WERI-Rb-1 (cell line): ENCODE results near the gene B3GAT1.
"Not testable (repeated sequence)": the region's sequence is repeated elsewhere in the genome, so short reads cannot be mapped to it uniquely, and the experiment has no call there.

ENCODE experiments used
- DNase-seq: peaks from one replicate; pipeline ENCODE4 v3.0.0-alpha.2; 2020
- H3K27ac ChIP-seq: fragments of 250-450 bp; sonication (Bioruptor Pico); 2 replicates; pipeline ENCODE4 v1.5.1; 2020; ENCODE audit warnings: mild to moderate bottlenecking, moderate library complexity
- H3K27me3 ChIP-seq: fragments of 250-450 bp; sonication (Bioruptor Pico); 2 replicates; pipeline ENCODE4 v1.5.1; 2021; ENCODE audit warnings: mild to moderate bottlenecking, low read depth, moderate library complexity; ENCODE audit not compliant: insufficient read depth, severe bottlenecking
- H3K36me3 ChIP-seq: fragments of 250-450 bp; sonication (Bioruptor Pico); 2 replicates; pipeline ENCODE4 v1.5.1; 2020; ENCODE audit warnings: mild to moderate bottlenecking, moderate library complexity
- H3K4me3 ChIP-seq: 2 replicates; pipeline ENCODE4 v1.5.1; 2011; ENCODE audit warnings: low read depth, mild to moderate bottlenecking, control low read depth, low read length
- H3K9me3 ChIP-seq: fragments of 250-450 bp; sonication (Bioruptor Pico); 2 replicates; pipeline ENCODE4 v1.5.1; 2021; ENCODE audit warnings: mild to moderate bottlenecking, moderate library complexity; ENCODE audit not compliant: severe bottlenecking
- TF ChIP-seq, protein P1 (sequence below): IDR thresholded peaks from 2 replicates; pipeline ENCODE4 v1.5.1; 2011; ENCODE audit warnings: low read depth, mild to moderate bottlenecking, control low read depth, inconsistent platforms, low read length

The B3GAT1 gene

DNA sequence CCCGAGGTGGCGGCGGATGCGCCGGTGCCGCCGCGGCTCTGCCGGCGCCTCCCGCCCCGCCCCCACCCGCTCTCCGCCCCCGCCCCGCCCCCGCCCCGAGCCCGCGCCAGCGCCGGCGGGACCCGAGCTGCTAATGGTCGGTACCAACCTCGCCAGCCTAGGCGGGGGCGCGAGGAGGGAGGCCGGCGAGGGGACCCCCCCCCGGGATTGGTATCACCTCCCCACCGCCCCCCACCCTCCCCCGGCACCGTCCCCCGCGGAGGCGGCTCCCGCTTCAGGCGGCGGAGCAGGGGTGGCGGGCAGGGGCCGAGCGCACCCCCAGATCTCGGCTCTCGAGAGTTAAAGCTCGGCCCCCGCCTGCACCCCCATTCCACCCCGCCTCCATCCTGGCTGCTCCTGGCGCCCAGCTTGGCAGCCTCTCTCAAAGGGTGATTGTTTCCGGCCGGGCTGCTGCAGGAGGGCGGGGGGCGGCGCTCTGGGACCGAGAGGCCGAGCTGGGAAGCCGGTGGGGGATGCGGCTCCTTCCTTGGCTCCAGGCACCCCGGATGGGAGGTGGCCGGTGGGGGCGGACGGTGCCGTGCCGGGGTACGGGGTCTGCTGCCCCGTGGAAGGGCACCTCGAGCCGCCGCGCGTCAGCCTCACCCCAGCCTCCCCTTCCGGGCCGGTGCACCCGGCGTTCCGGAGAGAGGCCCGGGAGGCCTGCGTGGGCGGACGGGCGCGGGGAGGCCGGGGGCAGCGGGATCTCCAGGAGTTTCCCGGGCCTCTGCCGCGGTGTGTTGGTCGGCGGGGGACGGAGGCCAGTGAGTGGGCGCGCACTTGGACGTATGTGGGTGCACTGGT lies at the start of gene B3GAT1:
TSS of gene B3GAT1 (minus strand) at position 40 of the 840 bp plus-strand sequence. CDS start 24,583 bp downstream, outside the sequence.
- no peak within 1 kb of the TSS for H3K27ac ChIP-seq
- H3K4me3 ChIP-seq: peak within 1 kb of the TSS; percentile 39
- H3K36me3 ChIP-seq: no peaks in the 10 kb centered on the region
- H3K9me3 ChIP-seq: no peaks in the 10 kb centered on the region
- no peak for DNase-seq
- H3K27me3 ChIP-seq: peaks cover 62% of the 10 kb centered on the region
- TF ChIP-seq, protein P1, sequence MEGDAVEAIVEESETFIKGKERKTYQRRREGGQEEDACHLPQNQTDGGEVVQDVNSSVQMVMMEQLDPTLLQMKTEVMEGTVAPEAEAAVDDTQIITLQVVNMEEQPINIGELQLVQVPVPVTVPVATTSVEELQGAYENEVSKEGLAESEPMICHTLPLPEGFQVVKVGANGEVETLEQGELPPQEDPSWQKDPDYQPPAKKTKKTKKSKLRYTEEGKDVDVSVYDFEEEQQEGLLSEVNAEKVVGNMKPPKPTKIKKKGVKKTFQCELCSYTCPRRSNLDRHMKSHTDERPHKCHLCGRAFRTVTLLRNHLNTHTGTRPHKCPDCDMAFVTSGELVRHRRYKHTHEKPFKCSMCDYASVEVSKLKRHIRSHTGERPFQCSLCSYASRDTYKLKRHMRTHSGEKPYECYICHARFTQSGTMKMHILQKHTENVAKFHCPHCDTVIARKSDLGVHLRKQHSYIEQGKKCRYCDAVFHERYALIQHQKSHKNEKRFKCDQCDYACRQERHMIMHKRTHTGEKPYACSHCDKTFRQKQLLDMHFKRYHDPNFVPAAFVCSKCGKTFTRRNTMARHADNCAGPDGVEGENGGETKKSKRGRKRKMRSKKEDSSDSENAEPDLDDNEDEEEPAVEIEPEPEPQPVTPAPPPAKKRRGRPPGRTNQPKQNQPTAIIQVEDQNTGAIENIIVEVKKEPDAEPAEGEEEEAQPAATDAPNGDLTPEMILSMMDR: no peak

DNA sequence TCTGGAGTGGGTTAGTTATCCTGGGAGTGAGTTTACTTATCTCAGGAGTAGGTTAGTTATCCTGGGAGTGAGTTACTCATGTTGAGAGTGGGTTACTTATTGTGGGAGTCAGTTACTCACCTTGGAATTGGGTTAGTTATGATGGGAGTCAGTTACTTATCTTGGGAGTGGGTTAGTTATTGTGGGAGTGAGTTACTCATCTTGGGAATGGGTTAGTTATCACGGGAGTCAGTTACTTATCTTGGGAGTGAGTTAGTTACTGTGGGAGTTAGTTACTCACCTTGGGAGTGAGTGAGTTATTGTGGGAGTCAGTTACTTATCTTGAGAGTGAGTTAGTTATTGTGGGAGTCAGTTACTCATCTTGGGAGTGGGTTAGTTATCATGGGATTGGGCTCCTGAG lies 49.6 kb upstream of the B3GAT1 start:
- Histone ChIP-seq H3K27ac (no peak overlapping the region), H3K4me3 (no peak overlapping the region), H3K36me3 (no peaks in the 10 kb centered on the region), H3K27me3 (no peaks in the 10 kb centered on the region), H3K9me3 (peaks cover 8% of the 10 kb centered on the region)
- no peak for DNase-seq
- TF ChIP-seq, protein P1: no peak

GRCh38 chr11:134460881-134461280 lies 48.8 kb upstream of the B3GAT1 start:
- TF ChIP-seq, protein P1: no peak
- H3K27ac ChIP-seq: no peak overlapping the region
- H3K4me3 ChIP-seq: no peak overlapping the region
- H3K9me3 ChIP-seq: peaks cover 11% of the 10 kb centered on the region
- no peak for DNase-seq
- H3K36me3 ChIP-seq: no peaks in the 10 kb centered on the region
- no peaks in the 10 kb centered on the region for H3K27me3 ChIP-seq

DNA sequence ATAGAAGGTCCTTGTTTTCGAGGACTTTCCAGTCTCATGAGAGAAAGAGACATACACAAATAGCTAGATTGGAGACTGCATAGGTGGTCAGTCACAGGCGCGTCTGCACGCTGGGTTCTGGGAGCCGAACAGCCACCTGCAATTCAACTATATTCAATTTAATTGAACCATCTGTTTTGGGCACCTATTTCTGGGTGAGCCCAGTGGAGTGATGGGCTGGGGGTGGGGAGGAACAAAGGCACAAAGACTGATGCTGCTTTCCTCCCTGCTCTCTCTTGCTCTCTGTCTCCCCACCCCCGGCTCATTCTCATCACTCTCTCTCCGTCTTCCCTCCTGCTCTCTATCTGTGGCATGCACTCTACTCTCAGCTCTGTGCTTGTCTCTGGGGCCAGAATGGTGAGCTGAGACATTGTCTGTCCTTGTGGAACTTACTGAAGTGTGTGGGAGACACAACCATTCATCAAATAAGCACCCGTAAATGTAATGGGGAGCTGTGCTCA lies 48.1 kb upstream of the B3GAT1 start:
- Histone ChIP-seq H3K9me3 (peaks cover 11% of the 10 kb centered on the region), H3K27ac (no peak overlapping the region), H3K4me3 (no peak overlapping the region), H3K27me3 (no peaks in the 10 kb centered on the region), H3K36me3 (no peaks in the 10 kb centered on the region)
- no peak for DNase-seq
- TF ChIP-seq, protein P1: no peak

DNA sequence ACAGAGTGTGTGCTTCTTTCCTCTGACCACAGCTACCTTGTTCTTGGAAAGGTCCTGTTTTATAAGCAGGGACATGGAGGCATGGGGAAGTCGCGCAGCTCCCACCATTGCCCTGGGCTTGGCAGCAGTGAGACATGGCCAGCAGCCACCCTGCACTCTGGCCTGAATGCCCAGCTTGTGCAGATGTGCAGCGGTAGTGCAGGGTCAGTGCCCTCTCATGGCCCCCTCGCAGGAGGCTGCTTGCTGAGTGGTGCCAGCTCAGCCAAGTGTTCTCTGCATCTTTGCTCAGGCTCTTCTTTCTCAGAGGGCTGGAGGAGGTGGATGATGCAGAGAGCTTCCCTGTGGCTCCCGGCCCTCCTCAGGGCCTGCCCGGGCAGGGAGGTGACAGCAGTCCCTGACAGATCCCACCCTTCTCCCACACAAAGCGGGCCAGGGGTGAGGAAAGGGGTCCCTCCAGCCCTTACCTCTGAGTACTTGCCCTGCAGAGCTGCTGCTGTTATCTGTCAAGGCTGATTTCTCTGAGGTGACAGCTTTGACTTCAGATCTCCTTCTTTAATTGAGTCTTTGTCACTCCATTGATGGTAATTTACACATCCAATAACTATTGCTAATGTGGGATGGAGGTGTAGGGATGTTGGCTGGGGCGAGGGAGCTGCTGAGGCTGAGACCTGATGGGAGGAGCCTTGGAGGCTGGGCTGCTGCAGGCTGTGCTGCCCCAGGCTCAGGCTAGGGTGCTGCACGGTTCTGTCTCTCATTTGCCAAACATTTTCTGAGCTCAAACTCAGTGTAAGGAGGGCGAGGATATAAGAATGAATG lies 47.4 kb upstream of the B3GAT1 start:
- TF ChIP-seq, protein P1: no peak

DNA sequence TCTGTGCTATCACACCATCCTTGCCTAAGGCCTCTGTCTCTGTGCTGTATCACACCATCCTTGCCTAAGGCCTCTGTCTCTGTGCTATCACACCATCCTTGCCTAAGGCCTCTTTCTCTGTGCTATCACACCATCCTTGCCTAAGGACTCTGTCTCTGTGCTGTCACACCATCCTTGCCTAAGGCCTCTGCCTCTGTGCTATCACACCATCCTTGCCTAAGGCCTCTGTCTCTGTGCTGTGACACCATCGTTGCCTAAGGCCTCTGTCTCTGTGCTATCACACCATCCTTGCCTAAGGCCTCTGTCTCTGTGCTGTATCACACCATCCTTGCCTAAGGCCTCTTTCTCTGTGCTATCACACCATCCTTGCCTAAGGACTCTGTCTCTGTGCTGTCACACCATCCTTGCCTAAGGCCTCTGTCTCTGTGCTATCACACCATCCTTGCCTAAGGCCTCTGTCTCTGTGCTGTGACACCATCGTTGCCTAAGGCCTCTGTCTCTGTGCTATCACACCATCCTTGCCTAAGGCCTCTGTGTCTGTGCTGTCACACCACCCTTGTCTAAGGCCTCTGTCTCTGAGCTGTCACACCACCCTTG lies 45.5 kb upstream of the B3GAT1 start:
- not testable (repeated sequence) for H3K4me3 ChIP-seq, DNase-seq, H3K27ac ChIP-seq, H3K27me3 ChIP-seq, H3K36me3 ChIP-seq
- peaks cover 11% of the 10 kb centered on the region for H3K9me3 ChIP-seq

More for the DNA sequence above, 47.4 kb upstream of the B3GAT1 start:
- Histone ChIP-seq H3K36me3 (no peaks in the 10 kb centered on the region), H3K27me3 (no peaks in the 10 kb centered on the region), H3K27ac (no peak overlapping the region), H3K9me3 (peaks cover 11% of the 10 kb centered on the region), H3K4me3 (no peak overlapping the region)
- DNase-seq: no peak
